IPS-18a (cell line): ENCODE data around the gene CAMK1D.

Source experiments
- H3K27ac ChIP-seq: one replicate; pipeline ENCODE4 v1.5.1; 2013; ENCODE audit warnings: low read length
- H3K27me3 ChIP-seq: one replicate; pipeline ENCODE4 v1.6.1; 2013; ENCODE audit warnings: mild to moderate bottlenecking, low read length; ENCODE audit not compliant: control insufficient read depth, insufficient read depth
- H3K36me3 ChIP-seq: one replicate; pipeline ENCODE4 v1.6.1; 2013; ENCODE audit warnings: low read depth, low read length; ENCODE audit not compliant: control insufficient read depth
- H3K4me1 ChIP-seq: one replicate; pipeline ENCODE4 v1.6.1; 2013; ENCODE audit warnings: low read depth, low read length; ENCODE audit not compliant: control insufficient read depth
- H3K4me3 ChIP-seq: one replicate; pipeline ENCODE4 v1.5.1; 2013; ENCODE audit warnings: low read length
- H3K9ac ChIP-seq: one replicate; pipeline ENCODE4 v1.6.1; 2013; ENCODE audit warnings: mild to moderate bottlenecking, low read length, moderate library complexity
- H3K9me3 ChIP-seq: one replicate; pipeline ENCODE4 v1.6.1; 2013; ENCODE audit warnings: low read depth, low read length; ENCODE audit not compliant: control insufficient read depth

Gene CAMK1D

GRCh38 chr10:12670004-12670403, 320.7 kb downstream of the CAMK1D start:
- Histone ChIP-seq H3K4me1 (no peaks in the 10 kb centered on the region), H3K4me3 (no peak overlapping the region), H3K27ac (no peak overlapping the region), H3K36me3 (no peaks in the 10 kb centered on the region), H3K9ac (no peak overlapping the region), H3K9me3 (no peaks in the 10 kb centered on the region), H3K27me3 (no peaks in the 10 kb centered on the region)

DNA sequence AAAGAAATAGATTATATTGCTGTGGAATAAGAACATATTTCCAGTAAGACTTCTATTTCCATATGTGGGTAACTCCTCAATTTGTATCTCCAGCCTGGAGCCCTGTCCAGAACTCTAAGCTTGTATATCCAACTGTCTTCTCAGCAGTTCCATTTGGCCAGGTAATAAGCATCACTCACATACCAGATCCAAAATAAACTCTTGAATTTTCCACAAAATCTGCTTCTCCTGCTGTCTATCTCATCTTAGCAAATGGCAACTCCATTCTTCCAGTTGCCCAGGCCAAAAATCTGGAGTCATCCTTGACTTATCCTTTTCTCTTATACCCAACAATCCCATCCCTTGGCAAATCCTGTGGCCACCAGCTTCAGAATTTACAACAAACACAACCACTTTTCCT, 325.8 kb downstream of the CAMK1D start:
- no peak overlapping the region for H3K4me3 ChIP-seq
- H3K27ac ChIP-seq = no peak overlapping the region
- no peaks in the 10 kb centered on the region for H3K4me1 ChIP-seq
- no peaks in the 10 kb centered on the region for H3K27me3 ChIP-seq
- no peak overlapping the region for H3K9ac ChIP-seq
- no peaks in the 10 kb centered on the region for H3K36me3 ChIP-seq
- no peaks in the 10 kb centered on the region for H3K9me3 ChIP-seq

- no peaks in the 10 kb centered on the region for H3K36me3 ChIP-seq
- H3K4me3 ChIP-seq = no peak overlapping the region
- H3K9ac ChIP-seq = no peak overlapping the region
- no peak overlapping the region for H3K27ac ChIP-seq
- no peaks in the 10 kb centered on the region for H3K9me3 ChIP-seq
- H3K4me1 ChIP-seq = no peaks in the 10 kb centered on the region
- no peaks in the 10 kb centered on the region for H3K27me3 ChIP-seq
These were observed 330.3 kb downstream of the CAMK1D start for GRCh38 chr10:12679636-12680035.

DNA sequence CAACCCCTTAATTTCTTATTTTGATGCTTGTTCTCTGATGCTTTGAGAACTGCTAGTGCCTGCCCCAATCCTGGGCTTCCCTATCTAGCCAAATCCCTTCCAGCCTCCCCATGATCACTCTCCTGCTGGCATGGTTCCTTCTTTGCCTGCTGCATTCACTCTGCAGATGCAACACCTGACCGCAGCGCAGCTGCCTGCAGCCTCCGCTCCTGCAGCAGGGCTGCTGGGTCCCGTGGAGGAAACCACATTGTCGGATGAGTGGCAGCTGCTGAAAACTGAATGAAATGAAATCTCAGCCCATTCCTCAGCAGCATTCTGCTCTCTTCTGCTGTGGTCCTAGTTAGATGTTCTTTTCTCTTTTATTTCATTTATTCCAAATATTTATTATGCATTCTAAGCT, 331.9 kb downstream of the CAMK1D start:
- Histone ChIP-seq H3K27me3 (no peaks in the 10 kb centered on the region), H3K4me3 (no peak overlapping the region), H3K4me1 (no peaks in the 10 kb centered on the region), H3K27ac (no peak overlapping the region), H3K36me3 (no peaks in the 10 kb centered on the region), H3K9ac (no peak overlapping the region), H3K9me3 (no peaks in the 10 kb centered on the region)

GRCh38 chr10:12684784-12685183, 335.4 kb downstream of the CAMK1D start:
- Histone ChIP-seq H3K4me3 (no peak overlapping the region), H3K4me1 (no peaks in the 10 kb centered on the region), H3K27ac (no peak overlapping the region), H3K9me3 (no peaks in the 10 kb centered on the region), H3K27me3 (no peaks in the 10 kb centered on the region), H3K36me3 (no peaks in the 10 kb centered on the region), H3K9ac (no peak overlapping the region)

DNA sequence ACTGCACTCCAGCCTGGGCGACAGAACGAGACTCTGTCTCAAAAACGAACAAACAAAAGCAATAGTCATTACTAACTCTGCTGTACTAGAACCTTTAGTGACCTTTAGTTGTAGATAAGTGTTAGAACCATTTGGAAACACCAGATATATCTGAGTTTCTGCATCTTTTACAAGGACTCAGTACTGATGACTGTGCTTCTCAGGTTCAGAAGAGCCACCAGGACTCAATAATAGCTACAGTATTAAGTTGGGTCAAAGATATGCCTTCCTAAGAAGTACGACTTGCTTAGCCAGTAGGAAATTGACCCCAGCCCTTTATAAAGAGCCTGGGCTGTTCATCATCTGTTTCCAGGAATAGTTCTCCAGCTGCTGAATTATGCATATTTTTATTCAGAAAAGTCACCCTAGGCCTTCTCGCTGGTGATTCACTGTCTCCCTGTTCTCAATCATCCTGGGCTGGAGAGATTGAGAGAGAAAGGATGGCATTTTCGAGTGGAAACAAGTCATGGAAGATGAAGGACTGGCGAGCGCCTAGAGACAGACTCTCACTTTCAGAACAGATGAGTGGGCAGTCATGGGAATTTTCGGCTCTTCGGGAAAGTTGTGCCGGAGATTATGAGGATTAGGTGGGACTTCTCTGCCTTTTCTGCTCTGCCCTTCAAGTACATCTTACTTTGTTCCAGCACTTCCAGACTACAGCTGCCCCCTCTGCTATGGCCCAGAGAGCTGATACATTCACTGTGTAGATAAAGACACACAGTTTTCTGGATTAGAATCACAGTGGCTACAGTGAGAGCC, 336.1 kb downstream of the CAMK1D start:
- Histone ChIP-seq H3K27ac (no peak overlapping the region), H3K4me3 (no peak overlapping the region), H3K9ac (no peak overlapping the region), H3K9me3 (no peaks in the 10 kb centered on the region), H3K4me1 (no peaks in the 10 kb centered on the region), H3K36me3 (no peaks in the 10 kb centered on the region), H3K27me3 (no peaks in the 10 kb centered on the region)

DNA sequence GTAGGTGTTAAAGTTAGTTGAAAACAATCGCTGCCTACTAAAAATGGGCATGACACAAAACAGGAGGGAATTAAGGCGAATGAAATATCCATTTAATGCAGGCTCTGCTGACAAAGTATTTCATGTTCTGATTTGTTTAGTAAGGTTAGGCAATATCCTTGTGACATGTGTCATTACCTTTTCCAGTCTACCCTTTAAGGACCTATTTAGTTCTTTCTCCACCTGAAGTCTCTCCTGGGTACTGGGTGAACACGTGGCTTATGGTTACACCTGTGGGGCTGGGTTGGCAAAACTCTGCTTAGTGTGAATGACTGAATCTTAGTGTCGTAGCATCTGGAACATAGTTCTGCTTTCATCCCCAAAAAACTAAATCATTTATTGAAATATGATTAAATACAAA, 338.6 kb downstream of the CAMK1D start:
- Histone ChIP-seq H3K27ac (no peak overlapping the region), H3K9ac (no peak overlapping the region), H3K4me3 (no peak overlapping the region), H3K27me3 (no peaks in the 10 kb centered on the region), H3K4me1 (no peaks in the 10 kb centered on the region), H3K36me3 (no peaks in the 10 kb centered on the region), H3K9me3 (no peaks in the 10 kb centered on the region)

DNA sequence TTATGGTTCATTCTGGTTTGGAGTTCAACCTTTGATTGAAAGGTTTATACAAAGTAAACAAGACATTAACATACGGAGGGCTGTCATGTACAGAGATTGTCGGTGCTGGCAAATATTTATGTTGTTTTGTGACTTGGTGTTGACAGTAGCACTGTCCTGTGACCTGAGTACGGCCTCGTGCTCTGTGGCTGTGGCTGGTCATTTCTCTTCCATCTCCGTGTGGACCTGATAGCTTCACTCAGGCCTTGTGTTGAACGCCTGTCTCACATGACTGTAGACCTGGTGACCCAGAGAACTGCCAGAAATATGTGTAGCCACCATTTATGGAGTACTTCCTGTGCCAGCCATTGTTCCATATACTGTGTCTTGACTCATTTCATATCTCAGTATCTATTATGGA, 340.5 kb downstream of the CAMK1D start:
- Histone ChIP-seq H3K4me1 (no peaks in the 10 kb centered on the region), H3K9ac (no peak overlapping the region), H3K4me3 (no peak overlapping the region), H3K9me3 (no peaks in the 10 kb centered on the region), H3K36me3 (no peaks in the 10 kb centered on the region), H3K27me3 (no peaks in the 10 kb centered on the region), H3K27ac (no peak overlapping the region)

- Histone ChIP-seq H3K9me3 (no peaks in the 10 kb centered on the region), H3K36me3 (no peaks in the 10 kb centered on the region), H3K4me3 (no peak overlapping the region), H3K27me3 (no peaks in the 10 kb centered on the region), H3K27ac (no peak overlapping the region), H3K4me1 (no peaks in the 10 kb centered on the region), H3K9ac (no peak overlapping the region)
These were observed 341.3 kb downstream of the CAMK1D start for GRCh38 chr10:12690525-12691126.

- H3K27ac ChIP-seq = no peak overlapping the region
- H3K36me3 ChIP-seq = no peaks in the 10 kb centered on the region
- no peaks in the 10 kb centered on the region for H3K4me1 ChIP-seq
- H3K4me3 ChIP-seq = no peak overlapping the region
- no peaks in the 10 kb centered on the region for H3K9me3 ChIP-seq
- no peak overlapping the region for H3K9ac ChIP-seq
- no peaks in the 10 kb centered on the region for H3K27me3 ChIP-seq
These were observed 342.2 kb downstream of the CAMK1D start for GRCh38 chr10:12691596-12691995.

GRCh38 chr10:12697764-12698163, 348.4 kb downstream of the CAMK1D start:
- no peaks in the 10 kb centered on the region for H3K9me3 ChIP-seq
- H3K27ac ChIP-seq = no peak overlapping the region
- no peaks in the 10 kb centered on the region for H3K27me3 ChIP-seq
- no peaks in the 10 kb centered on the region for H3K4me1 ChIP-seq
- H3K4me3 ChIP-seq = no peak overlapping the region
- H3K9ac ChIP-seq = no peak overlapping the region
- H3K36me3 ChIP-seq = no peaks in the 10 kb centered on the region

DNA sequence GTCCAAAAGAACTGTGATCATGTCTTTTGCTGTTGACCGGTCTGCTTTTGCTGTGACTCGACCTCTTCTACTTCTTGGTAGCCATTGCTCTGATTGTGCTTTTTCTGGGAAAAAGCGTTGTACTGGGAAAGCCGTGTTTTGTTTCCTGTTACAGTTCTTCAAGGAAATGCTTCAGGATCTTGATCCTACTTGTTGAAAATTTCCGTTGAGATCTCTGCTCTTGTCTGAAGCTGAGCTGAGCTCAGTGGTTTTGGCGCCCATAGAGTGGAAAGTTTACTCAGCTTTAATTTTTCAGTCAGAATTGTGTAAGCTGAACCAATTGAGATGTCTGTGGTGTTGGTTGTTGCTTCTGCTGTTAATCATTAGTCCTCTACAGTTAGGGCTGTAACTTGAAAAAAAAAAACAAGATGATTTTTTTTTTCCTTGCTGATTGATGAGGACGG, 349.9 kb downstream of the CAMK1D start:
- H3K9me3 ChIP-seq = no peaks in the 10 kb centered on the region
- no peaks in the 10 kb centered on the region for H3K36me3 ChIP-seq

More for the DNA sequence above, 349.9 kb downstream of the CAMK1D start:
- H3K27me3 ChIP-seq = no peaks in the 10 kb centered on the region
- H3K9ac ChIP-seq = no peak overlapping the region
- H3K4me1 ChIP-seq = no peaks in the 10 kb centered on the region
- H3K27ac ChIP-seq = no peak overlapping the region
- H3K4me3 ChIP-seq = no peak overlapping the region
